ENCODE measurements around the gene CNKSR2.

CNKSR2 gene

GRCh38 chrX:21374163-21374993 is at the start of gene CNKSR2:
Gene CNKSR2, plus strand, starts transcription at chrX:21374418. Its CDS starts 480 bp downstream, at chrX:21374898.
- Histone ChIP-seq H3K4me3 (ENCODE audit: low read length) (peak within 1 kb of the TSS; percentile 76), H3K9me2 (replicated peaks; ENCODE audit: insufficient read depth, low read length) (no peaks in the 10 kb centered on the region), H3K9me3 (replicated peaks; ENCODE audit: insufficient read depth, low read length) (no peaks in the 10 kb centered on the region), H4K20me1 (ENCODE audit: insufficient read depth, low read length) (no peaks in the 10 kb centered on the region), H3F3A (ENCODE audit: insufficient read depth, low read length) (no peaks in the 10 kb centered on the region), H3K27me3 (replicated peaks; ENCODE audit: insufficient read depth, low read length) (no peaks in the 10 kb centered on the region), H3K36me3 (replicated peaks; ENCODE audit: insufficient read depth, low read length) (no peaks in the 10 kb centered on the region), H3K79me2 (ENCODE audit: low read length) (peaks cover 4% of the 10 kb centered on the region; the same call in 1 of the 2 replicates), H3K4me1 (ENCODE audit: low read length) (no peaks in the 10 kb centered on the region), H3K27ac (ENCODE audit: low read length) (peak within 1 kb of the TSS; percentile 58; the same call in 1 of the 2 replicates), H3K4me2 (ENCODE audit: low read depth, low read length) (peak within 1 kb of the TSS; percentile 78), H2AFZ (ENCODE audit: low read length) (peak within 1 kb of the TSS; percentile 70), H3K9ac (ENCODE audit: low read length) (peak within 1 kb of the TSS; percentile 69)
- TF ChIP-seq EZH2phosphoT487 (IDR thresholded peaks at IDR 0.05; ENCODE audit: low read length) (no peak), CTCF (IDR thresholded peaks at IDR 0.05; ENCODE audit: low read length) (no peak), EZH2 (optimal IDR thresholded peaks at IDR 0.05; ENCODE audit: low read depth, low read length) (no peak)
- DNase-seq: peak; percentile 84

DNA sequence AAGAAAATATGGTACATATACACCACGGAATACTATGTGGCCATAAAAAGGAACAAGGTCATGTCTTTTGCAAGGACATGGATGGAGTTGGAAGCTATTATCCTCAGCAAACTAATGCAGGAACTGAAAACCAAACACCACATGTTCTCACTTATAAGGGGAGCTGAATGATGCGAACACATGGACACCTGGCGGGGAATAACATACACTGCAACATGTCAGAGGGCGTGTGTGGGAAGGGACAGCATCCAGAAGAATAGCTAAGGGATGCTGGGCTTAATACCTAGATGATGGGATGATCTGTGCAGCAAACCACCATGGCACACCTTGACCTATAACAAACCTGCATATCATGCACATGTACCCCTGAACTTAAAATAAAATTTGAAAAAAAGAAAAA is 19.5 kb upstream of the CNKSR2 start:
- H3K9ac ChIP-seq (ENCODE audit: low read length): no peak overlapping the region
- H3K79me2 ChIP-seq (ENCODE audit: low read length): no peaks in the 10 kb centered on the region
- H3K4me3 ChIP-seq (ENCODE audit: low read length): no peak overlapping the region
- TF ChIP-seq CTCF (IDR thresholded peaks at IDR 0.05; ENCODE audit: low read length): no peak; the same call in 1 of the 2 replicates
- no peak for TF ChIP-seq EZH2 (optimal IDR thresholded peaks at IDR 0.05; ENCODE audit: low read depth, low read length)
- TF ChIP-seq EZH2phosphoT487 (IDR thresholded peaks at IDR 0.05; ENCODE audit: low read length): no peak
- no peak overlapping the region for H3K4me2 ChIP-seq (ENCODE audit: low read depth, low read length)
- H3K27ac ChIP-seq (ENCODE audit: low read length): no peak overlapping the region
- H3K27me3 ChIP-seq (replicated peaks; ENCODE audit: insufficient read depth, low read length): no peaks in the 10 kb centered on the region
- H4K20me1 ChIP-seq (ENCODE audit: insufficient read depth, low read length): no peaks in the 10 kb centered on the region
- no peaks in the 10 kb centered on the region for H3F3A ChIP-seq (ENCODE audit: insufficient read depth, low read length)
- H3K9me2 ChIP-seq (replicated peaks; ENCODE audit: insufficient read depth, low read length): no peaks in the 10 kb centered on the region
- DNase-seq: no peak
- no peaks in the 10 kb centered on the region for H3K4me1 ChIP-seq (ENCODE audit: low read length)
- no peaks in the 10 kb centered on the region for H3K9me3 ChIP-seq (replicated peaks; ENCODE audit: insufficient read depth, low read length)
- H2AFZ ChIP-seq (ENCODE audit: low read length): no peak overlapping the region
- H3K36me3 ChIP-seq (replicated peaks; ENCODE audit: insufficient read depth, low read length): no peaks in the 10 kb centered on the region

- H3K36me3 ChIP-seq (replicated peaks; ENCODE audit: insufficient read depth, low read length): no peaks in the 10 kb centered on the region
- no peak overlapping the region for H3K4me3 ChIP-seq (ENCODE audit: low read length)
- H2AFZ ChIP-seq (ENCODE audit: low read length): no peak overlapping the region
- H3K27ac ChIP-seq (ENCODE audit: low read length): no peak overlapping the region
- H3K27me3 ChIP-seq (replicated peaks; ENCODE audit: insufficient read depth, low read length): no peaks in the 10 kb centered on the region
- DNase-seq: no peak
- no peak for TF ChIP-seq CTCF (IDR thresholded peaks at IDR 0.05; ENCODE audit: low read length)
- no peak for TF ChIP-seq EZH2phosphoT487 (IDR thresholded peaks at IDR 0.05; ENCODE audit: low read length)
- no peak for TF ChIP-seq EZH2 (optimal IDR thresholded peaks at IDR 0.05; ENCODE audit: low read depth, low read length)
- no peak overlapping the region for H3K4me2 ChIP-seq (ENCODE audit: low read depth, low read length)
- H4K20me1 ChIP-seq (ENCODE audit: insufficient read depth, low read length): no peaks in the 10 kb centered on the region
- H3K9ac ChIP-seq (ENCODE audit: low read length): no peak overlapping the region
- no peaks in the 10 kb centered on the region for H3K4me1 ChIP-seq (ENCODE audit: low read length)
- no peaks in the 10 kb centered on the region for H3F3A ChIP-seq (ENCODE audit: insufficient read depth, low read length)
- no peaks in the 10 kb centered on the region for H3K9me2 ChIP-seq (replicated peaks; ENCODE audit: insufficient read depth, low read length)
- no peaks in the 10 kb centered on the region for H3K79me2 ChIP-seq (ENCODE audit: low read length)
- H3K9me3 ChIP-seq (replicated peaks; ENCODE audit: insufficient read depth, low read length): no peaks in the 10 kb centered on the region
Measured at GRCh38 chrX:21355831-21356230, 18.4 kb upstream of the CNKSR2 start.
